Measurements from ENCODE around the gene DTD2.

DTD2 gene

GRCh38 chr14:31408421-31408820 is 48.9 kb downstream of the DTD2 start:
- no peak for DNase-seq (ENCODE audit: low read depth in 2 of 2, low spot score in 1 of 2)

GRCh38 chr14:31405599-31406232 is 51.6 kb downstream of the DTD2 start:
- DNase-seq (ENCODE audit: low read depth in 2 of 2, low spot score in 1 of 2): no peak

GRCh38 chr14:31405106-31405505 is 52.2 kb downstream of the DTD2 start:
- DNase-seq (ENCODE audit: low read depth in 2 of 2, low spot score in 1 of 2): no peak

GRCh38 chr14:31403707-31404106 is 53.6 kb downstream of the DTD2 start:
- no peak for DNase-seq (ENCODE audit: low read depth in 2 of 2, low spot score in 1 of 2)

GRCh38 chr14:31402764-31403439 is 54.4 kb downstream of the DTD2 start:
- DNase-seq (ENCODE audit: low read depth in 2 of 2, low spot score in 1 of 2): no peak

- DNase-seq (ENCODE audit: low read depth in 2 of 2, low spot score in 1 of 2): no peak
These were observed 55.9 kb downstream of the DTD2 start for GRCh38 chr14:31401369-31401932.

GRCh38 chr14:31400031-31400638 is 57.2 kb downstream of the DTD2 start:
- no peak for DNase-seq (ENCODE audit: low read depth in 2 of 2, low spot score in 1 of 2)

Data from stimulated activated CD8-positive, alpha-beta memory T cell treated with anti-CD3 and anti-CD28 coated beads, Interleukin-4, amount 100 ng/mL, for 1 hour (primary cell).